ENCODE results near the gene CEACAM18. TPM values are rescaled to one million over a fixed set of nuclear protein-coding genes. Genes with fewer than 3 reads are reported as not detected.

Gene CEACAM18
- total and polyA plus RNA-seq, 4 donors = not detected

DNA sequence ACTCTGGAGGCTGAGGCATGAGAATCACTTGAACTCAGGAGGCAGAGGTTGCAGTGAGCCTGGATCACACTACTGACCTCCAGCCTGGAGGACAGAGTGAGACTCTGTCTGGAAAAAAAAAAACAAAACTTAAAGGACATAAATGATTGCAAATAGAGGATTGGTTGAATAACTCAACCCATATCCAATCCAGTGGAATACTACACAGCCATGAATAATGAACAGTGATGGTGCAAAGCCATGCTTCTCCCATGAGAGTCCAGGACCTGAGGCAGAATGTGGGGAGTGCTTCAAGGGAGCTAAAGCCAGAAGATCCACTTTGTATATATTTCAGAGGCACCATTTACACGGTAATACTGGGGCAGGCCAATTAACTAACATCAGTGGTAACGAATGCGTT lies 2.2 kb upstream of the CEACAM18 start:
- ATAC-seq (ENCODE audit: insufficient read depth, low FRiP score) (no peak), DNase-seq (no peak)
- no peak overlapping the region for H3K4me3 ChIP-seq
- H3K27me3 ChIP-seq (ENCODE audit: control insufficient read depth in 3 of 3, insufficient read depth in 3 of 3, low read length in 2 of 3) = peaks cover 0 to 2% (median 0%) of the 10 kb centered on the region in 3 donors
- WGBS, 2 donors = 74 to 90% methylated on average over 3 of the region's 3 CpGs
- H3K4me1 ChIP-seq (ENCODE audit: control insufficient read depth in 5 of 5, insufficient read depth in 5 of 5, low read length in 5 of 5) = no peaks in the 10 kb centered on the region
- TF ChIP-seq, protein P1, sequence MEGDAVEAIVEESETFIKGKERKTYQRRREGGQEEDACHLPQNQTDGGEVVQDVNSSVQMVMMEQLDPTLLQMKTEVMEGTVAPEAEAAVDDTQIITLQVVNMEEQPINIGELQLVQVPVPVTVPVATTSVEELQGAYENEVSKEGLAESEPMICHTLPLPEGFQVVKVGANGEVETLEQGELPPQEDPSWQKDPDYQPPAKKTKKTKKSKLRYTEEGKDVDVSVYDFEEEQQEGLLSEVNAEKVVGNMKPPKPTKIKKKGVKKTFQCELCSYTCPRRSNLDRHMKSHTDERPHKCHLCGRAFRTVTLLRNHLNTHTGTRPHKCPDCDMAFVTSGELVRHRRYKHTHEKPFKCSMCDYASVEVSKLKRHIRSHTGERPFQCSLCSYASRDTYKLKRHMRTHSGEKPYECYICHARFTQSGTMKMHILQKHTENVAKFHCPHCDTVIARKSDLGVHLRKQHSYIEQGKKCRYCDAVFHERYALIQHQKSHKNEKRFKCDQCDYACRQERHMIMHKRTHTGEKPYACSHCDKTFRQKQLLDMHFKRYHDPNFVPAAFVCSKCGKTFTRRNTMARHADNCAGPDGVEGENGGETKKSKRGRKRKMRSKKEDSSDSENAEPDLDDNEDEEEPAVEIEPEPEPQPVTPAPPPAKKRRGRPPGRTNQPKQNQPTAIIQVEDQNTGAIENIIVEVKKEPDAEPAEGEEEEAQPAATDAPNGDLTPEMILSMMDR (IDR thresholded peaks at IDR 0.05; ENCODE audit: control extremely low read depth, extremely low read depth) = no peak
- no peak overlapping the region for H3K9ac ChIP-seq (ENCODE audit: insufficient read depth in 1 of 2, low read length in 2 of 2)
- no peaks in the 10 kb centered on the region for H3K36me3 ChIP-seq (ENCODE audit: control insufficient read depth in 4 of 4, insufficient read depth in 4 of 4, low read length in 4 of 4)
- H3K27ac ChIP-seq (ENCODE audit: low read depth in 1 of 2, low read length in 1 of 2) = no peak overlapping the region
- H3K9me3 ChIP-seq (ENCODE audit: control insufficient read depth in 4 of 4, insufficient read depth in 3 of 4, low read length in 3 of 4) = peaks cover 0 to 2% (median 0%) of the 10 kb centered on the region in 4 donors

DNA sequence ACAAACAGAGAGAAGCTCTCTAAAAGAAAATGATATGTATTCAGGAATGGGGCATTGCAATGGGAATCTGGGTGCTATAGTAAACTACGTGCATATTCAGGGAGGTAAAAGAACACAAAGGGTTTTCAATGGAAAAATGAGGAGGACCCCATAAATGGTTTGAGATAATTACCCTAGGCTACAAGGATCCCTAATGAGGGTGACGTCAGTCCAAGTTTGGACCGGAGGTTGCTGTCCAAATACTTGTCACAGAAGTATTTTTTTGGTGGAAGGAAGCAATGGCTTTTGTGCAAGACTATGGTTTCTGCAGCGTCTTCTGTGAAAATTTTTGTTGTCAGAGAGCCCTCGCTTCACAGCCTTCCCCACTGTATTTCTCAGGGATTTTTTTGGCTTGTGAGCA lies 995 bp upstream of the CEACAM18 start:
- ATAC-seq (ENCODE audit: insufficient read depth, low FRiP score) (no peak), DNase-seq (no peak)
- no peak overlapping the region for H3K9ac ChIP-seq (ENCODE audit: insufficient read depth in 1 of 2, low read length in 2 of 2)
- H3K9me3 ChIP-seq (ENCODE audit: control insufficient read depth in 4 of 4, insufficient read depth in 3 of 4, low read length in 3 of 4) = peaks cover 0 to 4% (median 0%) of the 10 kb centered on the region in 4 donors
- H3K4me1 ChIP-seq (ENCODE audit: control insufficient read depth in 5 of 5, insufficient read depth in 5 of 5, low read length in 5 of 5) = no peaks in the 10 kb centered on the region
- WGBS, 2 donors = 57 to 66% methylated on average over 5 of the region's 5 CpGs
- no peak overlapping the region for H3K27ac ChIP-seq (ENCODE audit: low read depth in 1 of 2, low read length in 1 of 2)
- TF ChIP-seq, protein P1 (IDR thresholded peaks at IDR 0.05; ENCODE audit: control extremely low read depth, extremely low read depth) = no peak
- no peak overlapping the region for H3K4me3 ChIP-seq
- no peaks in the 10 kb centered on the region for H3K36me3 ChIP-seq (ENCODE audit: control insufficient read depth in 4 of 4, insufficient read depth in 4 of 4, low read length in 4 of 4)
- H3K27me3 ChIP-seq (ENCODE audit: control insufficient read depth in 3 of 3, insufficient read depth in 3 of 3, low read length in 2 of 3) = peaks cover 0 to 2% (median 0%) of the 10 kb centered on the region in 3 donors

DNA sequence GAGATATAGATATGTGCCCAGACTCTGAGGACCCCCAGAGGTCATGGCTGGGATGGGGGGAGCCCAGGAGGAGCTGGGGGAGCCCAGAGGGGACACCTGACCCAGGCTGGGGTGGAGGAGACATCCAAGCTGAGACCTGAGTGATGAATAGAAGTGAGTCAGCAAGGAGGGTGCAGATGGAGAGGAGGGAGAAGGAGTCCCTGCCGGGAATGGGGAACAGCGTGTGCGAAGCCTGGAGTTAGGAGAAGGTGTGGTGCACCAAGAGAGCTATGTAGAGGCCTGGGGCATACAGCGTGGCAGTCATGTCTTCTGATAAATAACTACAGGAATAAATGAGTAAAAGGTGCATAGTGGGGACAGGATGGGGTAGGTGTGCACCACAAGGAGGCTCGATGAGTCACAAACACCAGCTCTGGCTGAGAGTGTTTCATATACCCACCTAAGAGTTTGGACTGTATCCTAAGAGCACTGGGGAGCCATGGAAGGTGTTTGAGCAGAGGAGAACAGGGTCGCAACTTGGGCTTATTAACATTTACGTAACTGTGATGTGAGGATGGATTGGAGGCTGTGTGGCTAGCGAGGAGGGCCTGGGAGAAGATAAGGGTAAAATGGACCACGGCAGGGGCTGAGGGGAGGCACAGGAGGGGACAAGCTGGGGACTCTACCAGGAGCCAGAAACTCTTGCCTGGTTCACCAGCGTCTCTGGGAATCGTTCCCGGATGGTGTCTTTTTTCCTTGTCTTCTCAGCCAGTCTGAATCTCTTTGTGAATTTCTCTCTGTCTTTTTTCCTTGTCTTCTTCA lies 1.4 kb downstream of the CEACAM18 start:
- peaks cover 0 to 6% (median 0%) of the 10 kb centered on the region in 4 donors for H3K9me3 ChIP-seq (ENCODE audit: control insufficient read depth in 4 of 4, insufficient read depth in 3 of 4, low read length in 3 of 4)
- no peak for DNase-seq
- H3K4me3 ChIP-seq = no peak overlapping the region
- H3K4me1 ChIP-seq (ENCODE audit: control insufficient read depth in 5 of 5, insufficient read depth in 5 of 5, low read length in 5 of 5) = no peaks in the 10 kb centered on the region
- 78 to 83% methylated on average over 12 of the region's 12 CpGs for WGBS, 2 donors
- H3K9ac ChIP-seq (ENCODE audit: insufficient read depth in 1 of 2, low read length in 2 of 2) = no peak overlapping the region
- ATAC-seq (ENCODE audit: insufficient read depth, low FRiP score) = no peak
- no peak overlapping the region for H3K27ac ChIP-seq (ENCODE audit: low read depth in 1 of 2, low read length in 1 of 2)
- no peaks in the 10 kb centered on the region for H3K36me3 ChIP-seq (ENCODE audit: control insufficient read depth in 4 of 4, insufficient read depth in 4 of 4, low read length in 4 of 4)
- H3K27me3 ChIP-seq (ENCODE audit: control insufficient read depth in 3 of 3, insufficient read depth in 3 of 3, low read length in 2 of 3) = no peaks in the 10 kb centered on the region
- TF ChIP-seq, protein P1 (IDR thresholded peaks at IDR 0.05; ENCODE audit: control extremely low read depth, extremely low read depth) = no peak
